Neural crest cell (in vitro differentiated cells): ENCODE data around the gene PDLIM7. TPM values are rescaled to one million over a fixed set of nuclear protein-coding genes. Genes with fewer than 3 reads are reported as not detected.

Experiments used
- DNase-seq: peaks from one replicate; pipeline ENCODE4 v3.0.0; 2021; ENCODE audit warnings: low read depth, mixed read lengths, low spot score
- H3K27ac Mint-ChIP-seq: one replicate; pipeline ENCODE4 v1.8.0; 2021; ENCODE audit warnings: mild to moderate bottlenecking, mixed read lengths; ENCODE audit not compliant: unreplicated experiment
- H3K27me3 Mint-ChIP-seq: 2 replicates; pipeline ENCODE4 v1.8.0; 2021; ENCODE audit warnings: low read depth, mild to moderate bottlenecking, mixed read lengths
- H3K36me3 Mint-ChIP-seq: 2 replicates; pipeline ENCODE4 v1.8.0; 2021; ENCODE audit warnings: low read depth, mild to moderate bottlenecking, mixed read lengths
- H3K4me1 Mint-ChIP-seq: 2 replicates; pipeline ENCODE4 v1.8.0; 2021; ENCODE audit warnings: mixed read lengths
- H3K4me3 Mint-ChIP-seq: one replicate; pipeline ENCODE4 v1.8.0; 2021; ENCODE audit warnings: mild to moderate bottlenecking, mixed read lengths
- H3K9me3 Mint-ChIP-seq: 2 replicates; pipeline ENCODE4 v1.8.0; 2021; ENCODE audit warnings: mixed read lengths
- total RNA-seq: library from RNA; stranded (reverse); gene quantifications from 2 replicates; pipeline ENCODE4 v1.2.1, GENCODE V29; 2021
- TF ChIP-seq, protein P1 (sequence below): fragments of 200-600 bp; sonication (generic); conservative IDR thresholded peaks from 2 replicates; pipeline ENCODE4 v1.5.0; 2021; ENCODE audit warnings: antibody characterized with exemption, mild to moderate bottlenecking

The PDLIM7 gene
- total RNA-seq, 1 donor from 2014 or later, result 147 TPM

DNA sequence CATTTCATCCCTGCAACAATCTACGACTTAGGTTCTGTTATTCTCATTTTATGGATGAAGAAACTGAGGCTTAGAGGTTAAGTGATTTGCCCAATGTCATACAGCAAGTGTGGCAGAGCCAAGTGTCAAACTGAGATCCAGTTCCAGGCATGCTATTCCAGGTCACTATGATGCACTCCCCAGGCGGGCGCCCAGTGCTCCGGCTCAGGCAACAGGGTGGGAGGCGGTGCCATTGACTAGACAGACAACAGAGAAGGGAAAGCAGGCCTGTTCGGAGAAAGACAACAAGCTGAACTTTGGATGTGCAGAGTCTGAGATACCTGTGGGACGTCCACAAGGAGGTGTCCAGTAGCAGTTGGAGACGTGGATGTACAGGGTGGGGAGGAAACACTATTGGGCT, 30.2 kb upstream of the PDLIM7 start:
- TF ChIP-seq, protein P1, sequence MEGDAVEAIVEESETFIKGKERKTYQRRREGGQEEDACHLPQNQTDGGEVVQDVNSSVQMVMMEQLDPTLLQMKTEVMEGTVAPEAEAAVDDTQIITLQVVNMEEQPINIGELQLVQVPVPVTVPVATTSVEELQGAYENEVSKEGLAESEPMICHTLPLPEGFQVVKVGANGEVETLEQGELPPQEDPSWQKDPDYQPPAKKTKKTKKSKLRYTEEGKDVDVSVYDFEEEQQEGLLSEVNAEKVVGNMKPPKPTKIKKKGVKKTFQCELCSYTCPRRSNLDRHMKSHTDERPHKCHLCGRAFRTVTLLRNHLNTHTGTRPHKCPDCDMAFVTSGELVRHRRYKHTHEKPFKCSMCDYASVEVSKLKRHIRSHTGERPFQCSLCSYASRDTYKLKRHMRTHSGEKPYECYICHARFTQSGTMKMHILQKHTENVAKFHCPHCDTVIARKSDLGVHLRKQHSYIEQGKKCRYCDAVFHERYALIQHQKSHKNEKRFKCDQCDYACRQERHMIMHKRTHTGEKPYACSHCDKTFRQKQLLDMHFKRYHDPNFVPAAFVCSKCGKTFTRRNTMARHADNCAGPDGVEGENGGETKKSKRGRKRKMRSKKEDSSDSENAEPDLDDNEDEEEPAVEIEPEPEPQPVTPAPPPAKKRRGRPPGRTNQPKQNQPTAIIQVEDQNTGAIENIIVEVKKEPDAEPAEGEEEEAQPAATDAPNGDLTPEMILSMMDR, result no peak
- no peaks in the 10 kb centered on the region for H3K9me3 Mint-ChIP-seq
- no peaks in the 10 kb centered on the region for H3K27me3 Mint-ChIP-seq
- H3K36me3 Mint-ChIP-seq, result peaks cover 10% of the 10 kb centered on the region
- no peak overlapping the region for H3K27ac Mint-ChIP-seq
- no peaks in the 10 kb centered on the region for H3K4me1 Mint-ChIP-seq
- H3K4me3 Mint-ChIP-seq, result no peak overlapping the region
- DNase-seq, result no peak

DNA sequence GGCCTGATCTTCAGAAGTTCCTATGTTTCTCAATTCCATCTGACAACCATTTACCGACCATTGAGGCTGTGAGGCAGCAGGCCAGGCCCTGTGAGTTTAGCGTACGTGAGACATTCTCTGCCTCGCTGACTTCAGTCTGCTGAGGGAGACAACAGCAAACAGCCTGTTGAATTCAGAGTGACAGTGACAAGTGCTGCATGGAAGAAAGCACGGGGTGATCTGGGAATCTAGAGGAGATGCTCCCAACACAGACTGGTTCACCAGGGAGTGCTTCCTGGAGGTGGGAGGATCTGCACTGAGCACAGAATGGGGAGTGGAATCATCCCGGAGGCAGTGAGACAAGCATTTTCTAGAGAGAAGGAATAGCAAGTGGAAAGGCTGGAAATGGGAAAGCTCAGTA, 29.4 kb upstream of the PDLIM7 start:
- Mint-ChIP-seq H3K4me1 (no peaks in the 10 kb centered on the region), H3K27ac (no peak overlapping the region), H3K4me3 (no peak overlapping the region), H3K27me3 (no peaks in the 10 kb centered on the region), H3K9me3 (no peaks in the 10 kb centered on the region), H3K36me3 (peaks cover 10% of the 10 kb centered on the region)
- DNase-seq, result no peak
- TF ChIP-seq, protein P1, result no peak

DNA sequence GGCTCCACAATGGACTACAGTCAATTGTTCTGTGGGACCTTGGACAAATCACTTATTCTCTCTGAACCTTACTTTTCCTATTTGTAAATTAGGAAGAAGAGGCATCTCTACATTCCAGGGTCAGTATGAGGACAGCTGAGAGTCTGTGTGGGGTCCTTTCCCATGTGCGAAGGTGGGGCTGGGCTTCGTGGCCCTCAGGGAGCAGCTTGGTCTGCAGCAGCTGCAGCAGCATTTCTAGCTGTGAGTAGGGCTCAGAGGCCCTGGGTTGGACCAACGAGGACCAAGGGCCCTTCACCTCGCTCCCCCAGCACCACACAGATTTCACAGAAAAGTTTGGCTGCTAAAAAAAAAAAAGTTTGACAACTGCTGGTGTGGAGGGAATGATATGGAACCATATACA, 28.8 kb upstream of the PDLIM7 start:
- no peaks in the 10 kb centered on the region for H3K27me3 Mint-ChIP-seq
- H3K4me3 Mint-ChIP-seq, result no peak overlapping the region
- no peak for DNase-seq
- no peak overlapping the region for H3K27ac Mint-ChIP-seq
- TF ChIP-seq, protein P1, result no peak
- H3K9me3 Mint-ChIP-seq, result no peaks in the 10 kb centered on the region
- H3K36me3 Mint-ChIP-seq, result peaks cover 13% of the 10 kb centered on the region
- no peaks in the 10 kb centered on the region for H3K4me1 Mint-ChIP-seq

DNA sequence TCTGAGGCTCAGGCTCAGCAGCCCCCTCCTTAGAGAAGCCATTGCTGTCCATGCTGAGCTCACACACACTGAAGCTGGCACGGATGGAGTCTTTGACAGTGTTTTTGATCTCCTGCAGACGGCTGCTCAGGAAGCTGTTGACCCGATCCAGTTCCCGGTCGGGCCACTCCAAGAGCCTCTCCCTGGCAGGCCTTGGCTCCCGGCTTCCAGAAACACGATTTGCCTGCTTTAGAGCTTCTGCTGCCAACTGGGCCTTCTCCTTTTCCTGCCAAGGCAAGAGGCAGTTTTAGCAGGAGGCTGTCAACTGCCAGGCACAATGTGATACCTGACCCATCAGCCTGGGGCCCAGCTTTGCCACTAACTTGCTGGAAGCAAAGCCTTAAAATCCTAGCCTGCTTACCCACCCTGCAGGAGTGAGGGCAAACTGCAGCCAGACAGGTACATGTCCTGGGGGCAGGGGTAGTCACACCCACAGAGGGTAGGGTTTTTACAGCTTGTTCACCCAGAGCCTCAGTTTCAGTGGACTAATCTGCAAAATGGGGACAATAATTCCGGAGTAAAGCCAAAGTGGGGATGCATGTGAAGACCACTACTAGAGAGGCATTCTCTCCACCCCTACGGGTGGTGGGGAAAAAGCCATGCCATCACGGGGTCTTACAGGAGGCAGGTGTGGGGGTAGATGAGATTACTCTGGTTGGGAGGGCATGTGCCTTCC, 27.7 kb upstream of the PDLIM7 start:
- Mint-ChIP-seq H3K4me1 (no peaks in the 10 kb centered on the region), H3K27ac (no peak overlapping the region), H3K36me3 (peaks cover 9% of the 10 kb centered on the region), H3K9me3 (no peaks in the 10 kb centered on the region), H3K27me3 (no peaks in the 10 kb centered on the region), H3K4me3 (peak overlapping the region; percentile 23)
- TF ChIP-seq, protein P1, result no peak
- DNase-seq, result no peak

DNA sequence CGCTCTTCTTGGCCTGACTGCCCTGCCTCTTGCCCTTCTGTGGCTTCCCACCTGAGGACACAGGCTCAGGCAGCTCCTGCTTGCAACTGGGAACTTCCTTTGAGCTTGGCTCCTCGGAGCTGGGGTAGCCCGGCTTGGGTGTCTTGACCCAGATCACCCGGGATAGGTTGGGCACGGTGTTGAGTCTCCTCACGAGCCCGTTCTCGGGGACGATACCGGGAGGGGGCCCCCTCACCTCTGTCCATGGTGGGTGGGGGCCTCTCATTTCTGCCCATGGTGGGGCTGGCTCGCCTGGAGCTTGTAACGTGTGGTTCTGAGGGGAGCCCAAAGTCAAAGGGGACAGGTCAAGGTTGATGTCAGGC, 27.1 kb upstream of the PDLIM7 start:
- no peak overlapping the region for H3K4me3 Mint-ChIP-seq
- TF ChIP-seq, protein P1, result no peak
- no peak overlapping the region for H3K27ac Mint-ChIP-seq
- DNase-seq, result no peak
- no peaks in the 10 kb centered on the region for H3K27me3 Mint-ChIP-seq
- peaks cover 9% of the 10 kb centered on the region for H3K36me3 Mint-ChIP-seq
- H3K9me3 Mint-ChIP-seq, result no peaks in the 10 kb centered on the region
- H3K4me1 Mint-ChIP-seq, result no peaks in the 10 kb centered on the region
